H1 (cell line): ENCODE measurements around the gene RPS6KA2. TPM values are rescaled to one million over a fixed set of nuclear protein-coding genes. Genes with fewer than 3 reads are reported as not detected.
A peak's percentile ranks its signal among the peaks of the same experiment; 100 is the strongest.

Experiments
- CTCF ChIA-PET: fragments of 300-600 bp; sonication (Branson Sonifier 250); formaldehyde crosslinking; loops from one replicate; lab custom pipeline; 2021; ENCODE audit not compliant: partially characterized antibody; lab: Charles Lee
- POLR2A ChIA-PET: fragments of 300-600 bp; sonication (Branson Sonifier 250); formaldehyde crosslinking; loops from one replicate; lab custom pipeline; 2021; ENCODE audit warnings: inconsistent platforms; ENCODE audit not compliant: partially characterized antibody; lab: Charles Lee
- DNase-seq, 2 experiments: peaks; one replicate each; pipeline versions ENCODE4 v3.0.0 to v3.0.0-alpha.2; 2010 to 2022; ENCODE audit warnings: low spot score in 2 of 2, low read depth in 1 of 2, mixed read lengths in 1 of 2
- FAIRE-seq: peaks from 2 replicates; lab custom pipeline; 2011; peaks lifted over from hg19 to GRCh38; lab: Jason Lieb, UNC
- H2AFZ ChIP-seq: 2 replicates; pipeline ENCODE4 v1.8.1; 2012; ENCODE audit warnings: low read length, inconsistent platforms
- H2AK5ac ChIP-seq: 2 replicates; pipeline ENCODE4 v1.6.1; 2013; ENCODE audit warnings: low read depth, low read length
- H2BK120ac ChIP-seq: replicated peaks from 2 replicates; pipeline ENCODE3; 2013; ENCODE audit warnings: low read depth, low read length, inconsistent platforms
- H2BK12ac ChIP-seq: 2 replicates; pipeline ENCODE4 v1.6.1; 2013; ENCODE audit warnings: low read depth, low read length
- H2BK15ac ChIP-seq: 2 replicates; pipeline ENCODE4 v1.6.1; 2013; ENCODE audit warnings: low read length
- H2BK20ac ChIP-seq: 2 replicates; pipeline ENCODE4 v1.6.1; 2013; ENCODE audit warnings: low read length
- H2BK5ac ChIP-seq: 2 replicates; pipeline ENCODE4 v1.6.1; 2013; ENCODE audit warnings: low read depth, low read length
- H3K14ac ChIP-seq: 2 replicates; pipeline ENCODE4 v1.6.1; 2013; ENCODE audit warnings: inconsistent platforms; ENCODE audit not compliant: insufficient read length
- H3K18ac ChIP-seq: 2 replicates; pipeline ENCODE4 v1.6.1; 2013; ENCODE audit warnings: low read length; ENCODE audit errors: extremely low read depth
- H3K23ac ChIP-seq: 2 replicates; pipeline ENCODE4 v1.6.1; 2013; ENCODE audit warnings: inconsistent platforms; ENCODE audit not compliant: insufficient read length
- H3K23me2 ChIP-seq: 2 replicates; pipeline ENCODE4 v1.6.1; 2013; ENCODE audit warnings: low read depth, low read length
- H3K27ac ChIP-seq: 2 replicates; pipeline ENCODE4 v1.6.1; 2011; ENCODE audit warnings: low read depth, low read length, inconsistent platforms
- H3K27me3 ChIP-seq, 4 experiments: replicated peaks in 1 of 4; 1 replicate in 1 of 4; 2 replicates in 3 of 4; pipeline versions ENCODE4 v1.6.1 to v1.8.1; 2011 to 2013; ENCODE audit warnings: low read length in 3 of 4, mild to moderate bottlenecking in 3 of 4, inconsistent platforms in 2 of 4, mixed read lengths in 2 of 4, moderate library complexity in 1 of 4; ENCODE audit not compliant: control insufficient read depth in 3 of 4, insufficient read depth in 3 of 4; ENCODE audit errors: extremely low read depth in 1 of 4
- H3K36me3 ChIP-seq, 4 experiments: 2 replicates each; pipeline versions ENCODE4 v1.6.1 to v1.8.1; 2011 to 2013; ENCODE audit warnings: mild to moderate bottlenecking in 4 of 4, low read length in 3 of 4, moderate library complexity in 2 of 4, control low read depth in 1 of 4, inconsistent platforms in 1 of 4; ENCODE audit not compliant: insufficient read depth in 4 of 4, control insufficient read depth in 2 of 4
- H3K4ac ChIP-seq: replicated peaks from 2 replicates; pipeline ENCODE3; 2013; ENCODE audit warnings: low read length, low read depth, mixed read lengths, inconsistent platforms; ENCODE audit not compliant: insufficient read length
- H3K4me1 ChIP-seq, 4 experiments: replicated peaks in 1 of 4; 1 replicate in 1 of 4; 2 replicates in 3 of 4; pipeline versions ENCODE4 v1.6.1 to v1.8.1; 2011 to 2013; ENCODE audit warnings: low read length in 3 of 4, inconsistent platforms in 2 of 4, mixed read lengths in 1 of 4; ENCODE audit not compliant: insufficient read depth in 4 of 4, control insufficient read depth in 3 of 4
- H3K4me2 ChIP-seq, 2 experiments: 2 replicates each; pipeline versions ENCODE4 v1.6.1 to v1.8.1; 2011 to 2013; ENCODE audit warnings: low read depth in 2 of 2, low read length in 2 of 2, control low read depth in 1 of 2, inconsistent platforms in 1 of 2, mild to moderate bottlenecking in 1 of 2; ENCODE audit not compliant: insufficient read depth in 1 of 2
- H3K4me3 ChIP-seq, 4 experiments: fragments of 200-600, 300-600 bp in 1 of 4; sonication (generic), shearing (Covaris generic), sonication (Bioruptor Twin) in 1 of 4; 2 replicates each; pipeline versions ENCODE4 v1.5.1 to v1.8.1; 2011 to 2016; ENCODE audit warnings: low read length in 4 of 4, low read depth in 3 of 4, control low read depth in 2 of 4, inconsistent platforms in 2 of 4, mild to moderate bottlenecking in 2 of 4, mixed read lengths in 1 of 4, moderate library complexity in 1 of 4; ENCODE audit not compliant: insufficient read depth in 2 of 4; ENCODE audit errors: extremely low read depth in 1 of 4
- H3K56ac ChIP-seq: replicated peaks from 2 replicates; pipeline ENCODE3; 2013; ENCODE audit warnings: low read depth, mild to moderate bottlenecking, mixed read lengths, low read length, inconsistent platforms; ENCODE audit not compliant: insufficient read length
- H3K79me1 ChIP-seq: 2 replicates; pipeline ENCODE4 v1.6.1; 2013; ENCODE audit warnings: low read depth, low read length, control low read depth
- H3K79me2 ChIP-seq, 2 experiments: 2 replicates each; pipeline versions ENCODE4 v1.6.1 to v1.8.1; 2012 to 2013; ENCODE audit warnings: low read length in 2 of 2, mild to moderate bottlenecking in 2 of 2, inconsistent platforms in 1 of 2; ENCODE audit not compliant: insufficient read depth in 2 of 2, control insufficient read depth in 1 of 2
- H3K9ac ChIP-seq, 4 experiments: replicated peaks in 1 of 4; 1 replicate in 1 of 4; 2 replicates in 3 of 4; pipeline versions ENCODE4 v1.6.1 to v1.8.1; 2011 to 2013; ENCODE audit warnings: low read depth in 3 of 4, low read length in 3 of 4, control low read depth in 2 of 4, mild to moderate bottlenecking in 2 of 4, moderate library complexity in 2 of 4, inconsistent platforms in 1 of 4; ENCODE audit errors: extremely low read depth in 1 of 4
- H3K9me3 ChIP-seq, 2 experiments: 2 replicates each; pipeline versions ENCODE4 v1.6.1 to v1.8.1; 2012 to 2013; ENCODE audit warnings: mild to moderate bottlenecking in 2 of 2, moderate library complexity in 2 of 2, control low read depth in 1 of 2, inconsistent platforms in 1 of 2, low read depth in 1 of 2, low read length in 1 of 2, mixed read lengths in 1 of 2; ENCODE audit not compliant: insufficient read depth in 2 of 2
- H4K20me1 ChIP-seq, 2 experiments: replicated peaks in 1 of 2; 2 replicates each; pipeline versions ENCODE3 to v1.8.1; 2011 to 2013; ENCODE audit warnings: inconsistent platforms in 2 of 2, low read length in 2 of 2, mild to moderate bottlenecking in 1 of 2; ENCODE audit not compliant: insufficient read depth in 2 of 2, control insufficient read depth in 1 of 2
- H4K5ac ChIP-seq: 2 replicates; pipeline ENCODE4 v1.6.1; 2013; ENCODE audit warnings: low read length, low read depth, mixed read lengths, inconsistent platforms; ENCODE audit not compliant: insufficient read length
- H4K8ac ChIP-seq: 2 replicates; pipeline ENCODE4 v1.8.0; 2013; ENCODE audit warnings: mild to moderate bottlenecking, moderate library complexity, low read length, inconsistent platforms; ENCODE audit not compliant: insufficient read depth; ENCODE audit errors: extremely low read depth
- H4K91ac ChIP-seq: replicated peaks from 2 replicates; pipeline ENCODE3; 2013; ENCODE audit warnings: low read length, mixed read lengths, inconsistent platforms; ENCODE audit not compliant: insufficient read length
- ASH2L ChIP-seq: fragments of 200-600, 300-600 bp; sonication (generic); IDR thresholded peaks from one replicate; pipeline ENCODE4 v1.7.1; 2017; ENCODE audit warnings: low read length
- ATF2 ChIP-seq: IDR thresholded peaks from 2 replicates; pipeline ENCODE4 v1.6.1; 2012; ENCODE audit warnings: low read length, inconsistent platforms
- CHD2 ChIP-seq: IDR thresholded peaks from 2 replicates; pipeline ENCODE4 v1.6.1; 2012; ENCODE audit warnings: low read length, improper control_type of control experiment
- E2F6 ChIP-seq: IDR thresholded peaks from 2 replicates; pipeline ENCODE4 v1.6.1; 2012; ENCODE audit warnings: inconsistent platforms
- EP300 ChIP-seq, 2 experiments: IDR thresholded peaks; 1 replicate in 1 of 2; 2 replicates in 1 of 2; pipeline ENCODE4 v1.6.1; 2011 to 2012; ENCODE audit warnings: low read depth in 2 of 2, low read length in 2 of 2, mild to moderate bottlenecking in 2 of 2, borderline replicate concordance in 1 of 2, inconsistent platforms in 1 of 2, moderate library complexity in 1 of 2
- EZH2 ChIP-seq: fragments of 200-600 bp; sonication (generic); IDR thresholded peaks from 2 replicates; pipeline ENCODE4 v1.7.1; 2012; ENCODE audit warnings: low read depth, mild to moderate bottlenecking, moderate library complexity, low read length, inconsistent platforms; ENCODE audit not compliant: severe bottlenecking
- SIN3A ChIP-seq, 2 experiments: IDR thresholded peaks in 1 of 2; conservative IDR thresholded peaks in 1 of 2; 2 replicates each; pipeline ENCODE4 v1.6.1; 2011 to 2012; ENCODE audit warnings: low read length in 2 of 2, improper control_type of control experiment in 1 of 2, low read depth in 1 of 2, mild to moderate bottlenecking in 1 of 2
- TBP ChIP-seq: IDR thresholded peaks from 2 replicates; pipeline ENCODE4 v1.6.1; 2011; ENCODE audit warnings: low read depth, low read length, improper control_type of control experiment
- TEAD4 ChIP-seq: IDR thresholded peaks from 2 replicates; pipeline ENCODE4 v1.6.1; 2012; ENCODE audit warnings: low read depth, low read length, inconsistent platforms, mixed read lengths
- WGBS, 2 experiments: shearing (Covaris generic) in 1 of 2; methylation state at CpG; one replicate each; pipeline versions ENCODE4 v1.1.6 to v1.1.7; 2013 to 2015; ENCODE audit warnings: low lambda C conversion rate in 2 of 2, mixed read lengths in 2 of 2, inconsistent platforms in 1 of 2, low coverage in 1 of 2, missing lambda C conversion rate in 1 of 2; ENCODE audit not compliant: insufficient replicate concordance in 2 of 2, insufficient coverage in 1 of 2, insufficient read length in 1 of 2; ENCODE audit errors: extremely low coverage in 1 of 2, missing lambda C conversion rate in 1 of 2; 5-methylcytosine and 5-hydroxymethylcytosine counted together
- polyA plus RNA-seq, 7 experiments: library from polyadenylated mRNA; depleted of rRNA in 3 of 7; stranded (reverse) in 5 of 7; unstranded in 2 of 7; fragments of >200 nt in 5 of 7; fragments of 200-250 nt in 2 of 7; gene quantifications; 1 replicate in 5 of 7; 2 replicates in 1 of 7; 4 replicates in 1 of 7; pipeline versions ENCODE4 v1.2.1 to v1.2.3, GENCODE V29; 2011 to 2013; ENCODE audit warnings: missing spikeins in 2 of 7, mixed read lengths in 2 of 7
- total RNA-seq: library from RNA; stranded (reverse); fragmentation: NEBNext Ultra II Directional; extraction: Animal tissue kit (Norgen Biotek cat#: 25700); gene quantifications from 2 replicates; pipeline ENCODE4 v1.2.1, GENCODE V29; 2021

Gene RPS6KA2
- total and polyA plus RNA-seq, 2 of the 8 experiments (the other 6 are each of a cell fraction or from before 2014, with no cell fraction given) = 8.8 to 25.7 TPM

GRCh38 chr6:166637812-166638572, 10.9 kb upstream of the RPS6KA2 start:
- FAIRE-seq = no peak
- DNase-seq = no peak
- POLR2A ChIA-PET = interaction anchor here (2.1 kb wide), 1 partner anchor 11 kb away, joined by 9 read pairs; the partner anchor contains the start of gene RPS6KA2

More at GRCh38 chr6:166637812-166638572, 10.9 kb upstream of the RPS6KA2 start:
- no peak overlapping the region for H3K4me3 ChIP-seq
- no peak overlapping the region for H2BK5ac ChIP-seq
- no peak overlapping the region for H3K14ac ChIP-seq
- H3K23ac ChIP-seq = no peak overlapping the region
- peaks cover 2 to 11% (median 6%) of the 10 kb centered on the region in 4 experiments; a peak in 5 of 7 replicates for H3K4me1 ChIP-seq
- no peak overlapping the region for H3K4ac ChIP-seq
- no peak overlapping the region for H4K5ac ChIP-seq
- H3K4me2 ChIP-seq = no peak overlapping the region
- no peak overlapping the region for H3K27ac ChIP-seq
- H2AFZ ChIP-seq = no peak overlapping the region
- H3K36me3 ChIP-seq = no peaks in the 10 kb centered on the region
- TF ChIP-seq ATF2 (no peak), ASH2L (no peak), TEAD4 (no peak), SIN3A (conservative IDR thresholded peaks at IDR 0.05 in 1 of 2, IDR thresholded peaks at IDR 0.05 in 1 of 2; ENCODE audit: low read depth in 1 of 2, low read length in 2 of 2) (no peak), EZH2 (no peak), EP300 (IDR thresholded peaks at IDR 0.05; ENCODE audit: borderline replicate concordance in 1 of 2, low read depth in 2 of 2, low read length in 2 of 2) (no peak), E2F6 (no peak), CHD2 (no peak), TBP (no peak)
- peak overlapping the region; percentile 29; the same call in 1 of the 2 replicates for H4K8ac ChIP-seq
- H3K9me3 ChIP-seq = no peaks in the 10 kb centered on the region
- no peak overlapping the region for H3K56ac ChIP-seq
- no peak overlapping the region for H2BK15ac ChIP-seq
- no peak overlapping the region for H4K91ac ChIP-seq
- H3K9ac ChIP-seq = no peak overlapping the region; a peak in 1 of 7 replicates
- H3K79me1 ChIP-seq = no peaks in the 10 kb centered on the region
- no peaks in the 10 kb centered on the region for H3K79me2 ChIP-seq
- H3K27me3 ChIP-seq = no peaks in the 10 kb centered on the region; a peak in 1 of 7 replicates
- H2BK12ac ChIP-seq = 0 out of 2 replicates have a peak overlapping the region, but pooled peaks have one; percentile 9
- H4K20me1 ChIP-seq = no peaks in the 10 kb centered on the region
- H3K18ac ChIP-seq = no peak overlapping the region
- H2AK5ac ChIP-seq = no peak overlapping the region
- H2BK20ac ChIP-seq = no peak overlapping the region
- no peaks in the 10 kb centered on the region for H3K23me2 ChIP-seq
- CTCF ChIA-PET = interaction anchor here (1.2 to 1.7 kb wide), 2 partner anchors 82 to 137 kb away, joined by 3 to 5 read pairs; no protein-coding TSS in a partner anchor
- WGBS, 2 experiments = 95% methylated on average over 29 of the region's 29 CpGs; no CpG with 5 or more reads in 1 of the 2 experiments
- no peak overlapping the region for H2BK120ac ChIP-seq
